GM19468 (cell line): Measurements from ENCODE around the gene TMEM138.

Experiments
- ATAC-seq: cut with Tn5 transposase; IDR thresholded peaks from one replicate; pipeline ENCODE4 v1.9.1; 2021; ENCODE audit warnings: mild to moderate bottlenecking, moderate library complexity, moderate number of reproducible peaks; ENCODE audit not compliant: unreplicated experiment; ENCODE audit errors: extremely low read depth

TMEM138 gene

DNA sequence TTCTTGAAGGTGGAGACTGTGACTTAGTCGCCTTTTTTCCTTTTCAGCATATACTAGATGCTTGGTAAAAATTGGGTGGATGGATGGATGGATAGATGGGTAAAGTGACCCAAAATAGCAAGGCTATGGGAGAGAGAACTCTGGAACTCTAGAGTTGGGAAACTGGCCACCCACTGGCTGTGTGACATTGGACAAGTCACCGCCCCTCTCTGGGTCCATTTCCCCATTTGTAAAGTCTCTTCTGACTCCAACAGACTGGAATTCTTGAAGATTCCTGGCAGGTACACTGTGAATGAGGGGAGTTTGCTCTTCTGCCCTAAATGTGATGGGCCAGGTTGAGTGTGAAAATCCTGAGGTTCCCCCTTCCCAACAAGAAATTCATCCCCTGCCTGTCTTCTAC, 21.2 kb upstream of the TMEM138 start:
- no peak for ATAC-seq

DNA sequence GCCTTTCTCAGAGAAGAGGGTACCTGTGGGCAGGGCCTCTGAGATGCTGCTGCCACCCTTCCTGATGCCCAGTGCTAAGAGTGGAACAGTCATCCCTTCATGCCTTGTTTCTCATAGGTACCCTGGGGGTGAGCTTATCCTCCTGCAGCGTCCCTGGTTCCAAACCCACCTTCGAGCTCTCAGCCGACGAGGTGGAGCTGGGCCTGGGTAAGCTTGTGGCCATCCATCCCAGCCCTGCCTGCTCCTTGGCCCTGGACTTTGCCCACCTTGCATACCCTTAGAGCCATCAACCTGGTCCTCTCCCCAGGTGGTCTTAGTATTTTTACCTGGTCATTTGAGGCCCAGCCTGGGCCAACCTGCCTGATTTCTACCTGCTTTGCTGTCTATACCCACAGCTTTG, 20.5 kb upstream of the TMEM138 start:
- ATAC-seq: no peak

DNA sequence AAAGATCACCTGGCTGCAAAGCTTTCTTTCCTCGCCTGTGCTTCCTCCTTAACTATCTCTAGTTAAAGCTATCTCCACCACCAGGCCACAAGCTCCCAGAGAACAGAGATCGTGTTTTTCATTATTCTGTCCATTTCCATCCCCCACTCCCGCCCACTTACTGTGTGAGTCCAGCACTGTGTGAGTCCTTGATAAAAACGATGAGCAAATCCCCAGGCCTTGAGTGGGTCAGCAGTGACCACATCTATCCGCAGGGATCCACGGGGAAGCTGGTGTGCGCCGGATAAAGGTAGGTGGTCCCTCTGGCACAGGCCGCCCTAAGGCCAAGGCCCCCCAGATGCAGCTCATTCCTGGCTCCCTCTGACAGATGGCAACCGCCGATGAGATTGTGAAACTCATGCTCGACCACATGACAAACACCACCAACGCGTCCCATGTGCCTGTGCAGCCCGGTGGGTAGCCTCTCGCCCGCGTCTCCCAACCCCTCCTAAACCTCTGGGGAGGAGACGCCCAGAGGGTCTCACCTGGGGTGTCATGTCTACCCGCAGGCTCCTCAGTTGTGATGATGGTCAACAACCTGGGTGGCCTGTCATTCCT, 19.9 kb upstream of the TMEM138 start:
- ATAC-seq: no peak

DNA sequence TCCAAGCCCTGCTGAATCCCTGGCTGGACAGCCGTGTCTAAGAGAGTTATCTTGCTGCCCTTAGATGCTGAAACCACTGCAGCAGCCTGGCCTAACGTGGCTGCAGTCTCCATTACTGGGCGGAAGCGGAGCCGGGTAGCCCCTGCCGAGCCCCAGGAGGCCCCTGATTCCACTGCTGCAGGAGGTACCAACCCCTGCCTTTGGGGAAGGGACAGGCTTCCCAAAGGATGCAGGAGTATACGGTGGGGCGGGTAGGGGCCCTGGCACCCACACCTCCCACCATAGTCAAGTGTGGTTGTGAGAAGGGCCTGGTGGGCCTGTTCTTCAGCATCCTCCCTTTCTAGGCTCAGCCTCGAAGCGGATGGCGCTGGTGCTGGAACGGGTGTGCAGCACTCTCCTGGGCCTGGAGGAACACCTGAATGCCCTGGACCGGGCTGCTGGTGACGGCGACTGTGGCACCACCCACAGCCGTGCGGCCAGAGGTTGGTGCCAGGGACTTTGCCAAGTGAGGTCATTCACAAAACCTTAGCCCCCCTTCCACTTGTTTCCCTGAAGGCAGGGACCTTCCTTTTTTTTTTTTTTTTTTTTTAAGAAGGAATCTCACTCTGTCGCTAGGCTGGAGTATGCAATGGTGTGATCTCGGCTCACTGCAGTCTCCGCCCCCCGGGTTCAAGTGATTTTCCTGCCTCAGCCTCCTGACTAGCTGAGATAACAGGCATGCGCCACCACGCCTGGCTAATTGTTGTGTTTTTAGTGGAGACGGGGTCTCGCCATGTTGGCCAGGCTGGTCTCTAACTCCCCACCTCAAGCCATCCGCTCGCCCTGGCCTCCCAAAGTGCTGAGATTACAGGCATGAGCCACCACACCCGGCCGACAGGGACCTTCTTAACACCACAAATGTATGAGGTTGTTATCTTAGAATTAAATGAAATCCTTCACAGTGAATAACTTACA, 18.1 kb upstream of the TMEM138 start:
- no peak for ATAC-seq

DNA sequence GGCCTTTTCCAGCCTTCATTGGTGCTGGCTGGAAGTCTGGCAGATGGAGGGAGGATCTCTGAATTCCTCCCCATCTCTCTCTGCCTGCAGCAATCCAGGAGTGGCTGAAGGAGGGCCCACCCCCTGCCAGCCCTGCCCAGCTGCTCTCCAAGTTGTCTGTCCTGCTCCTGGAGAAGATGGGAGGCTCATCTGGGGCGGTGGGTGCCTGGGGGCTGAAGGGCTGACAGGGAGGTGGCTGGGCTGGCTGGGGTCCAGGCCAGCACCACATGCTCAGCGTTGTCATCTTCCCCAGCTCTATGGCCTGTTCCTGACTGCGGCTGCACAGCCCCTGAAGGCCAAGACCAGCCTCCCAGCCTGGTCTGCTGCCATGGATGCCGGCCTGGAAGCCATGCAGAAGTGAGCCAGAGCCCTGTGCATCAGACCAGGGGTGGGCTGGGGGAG, 17.0 kb upstream of the TMEM138 start:
- no peak for ATAC-seq

DNA sequence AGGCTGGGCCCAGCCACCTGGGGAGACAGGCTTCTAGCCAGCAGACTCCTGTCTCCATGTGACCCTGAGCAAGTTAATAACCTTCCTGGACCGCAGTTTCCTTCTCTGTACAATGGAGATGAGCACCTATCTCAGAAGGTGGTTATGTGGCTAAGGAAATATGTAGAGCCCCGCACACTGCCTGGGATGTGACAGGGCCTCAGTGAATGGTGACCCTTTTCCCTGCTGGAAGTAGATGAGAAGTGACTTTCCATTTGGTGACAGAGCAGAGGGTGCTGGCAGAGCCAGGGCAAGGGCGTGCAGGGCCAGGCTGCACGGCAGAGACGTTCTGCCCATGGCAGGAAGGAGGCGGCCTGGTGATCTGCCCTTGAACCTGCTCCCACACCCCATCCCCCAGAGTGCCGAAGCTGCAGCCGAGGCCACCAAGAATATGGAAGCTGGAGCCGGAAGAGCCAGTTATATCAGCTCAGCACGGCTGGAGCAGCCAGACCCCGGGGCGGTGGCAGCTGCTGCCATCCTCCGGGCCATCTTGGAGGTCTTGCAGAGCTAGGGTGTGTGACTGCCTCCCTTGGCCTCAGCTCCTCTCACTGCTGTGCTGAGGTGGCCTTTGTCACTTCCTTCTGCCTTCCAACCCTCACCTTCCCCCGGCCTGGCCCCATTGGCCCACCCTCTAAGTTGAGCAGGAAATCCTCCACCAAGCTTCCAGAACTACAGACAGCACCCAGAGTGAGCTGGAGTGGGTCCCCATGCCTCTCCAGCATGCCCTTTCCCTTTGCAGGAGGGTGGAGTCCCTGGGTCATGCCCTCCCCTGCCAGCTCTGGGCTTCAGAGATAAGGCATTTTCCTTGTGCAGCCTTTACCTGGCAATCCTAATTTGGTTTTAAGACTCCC, 16.0 kb upstream of the TMEM138 start:
- ATAC-seq: no peak

DNA sequence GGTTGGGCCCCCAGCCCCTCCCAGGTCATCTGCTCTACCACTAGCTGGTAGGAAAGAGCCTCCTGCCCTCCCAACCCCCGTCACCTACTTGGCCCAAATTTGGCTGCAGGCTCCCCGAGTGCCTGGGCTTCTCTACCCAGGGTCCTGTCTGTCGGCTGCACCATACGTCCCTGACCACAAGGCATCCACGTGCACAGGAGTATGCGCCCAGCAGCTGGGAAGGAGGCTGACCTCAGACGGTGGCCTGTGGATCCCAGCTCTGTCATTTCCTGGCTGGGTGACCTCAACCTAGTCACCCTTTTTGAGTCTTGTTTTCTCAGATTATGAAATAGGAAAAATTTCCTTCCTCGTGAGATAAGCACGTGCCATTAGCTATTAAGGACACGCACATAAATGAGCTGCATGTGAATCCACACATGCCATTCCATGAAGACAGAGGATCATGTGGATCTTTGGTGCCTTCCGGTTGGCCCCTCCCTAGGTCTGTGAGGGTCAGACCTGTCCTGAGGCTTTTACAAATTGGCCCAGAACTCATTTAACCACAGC, 14.2 kb upstream of the TMEM138 start:
- no peak for ATAC-seq

DNA sequence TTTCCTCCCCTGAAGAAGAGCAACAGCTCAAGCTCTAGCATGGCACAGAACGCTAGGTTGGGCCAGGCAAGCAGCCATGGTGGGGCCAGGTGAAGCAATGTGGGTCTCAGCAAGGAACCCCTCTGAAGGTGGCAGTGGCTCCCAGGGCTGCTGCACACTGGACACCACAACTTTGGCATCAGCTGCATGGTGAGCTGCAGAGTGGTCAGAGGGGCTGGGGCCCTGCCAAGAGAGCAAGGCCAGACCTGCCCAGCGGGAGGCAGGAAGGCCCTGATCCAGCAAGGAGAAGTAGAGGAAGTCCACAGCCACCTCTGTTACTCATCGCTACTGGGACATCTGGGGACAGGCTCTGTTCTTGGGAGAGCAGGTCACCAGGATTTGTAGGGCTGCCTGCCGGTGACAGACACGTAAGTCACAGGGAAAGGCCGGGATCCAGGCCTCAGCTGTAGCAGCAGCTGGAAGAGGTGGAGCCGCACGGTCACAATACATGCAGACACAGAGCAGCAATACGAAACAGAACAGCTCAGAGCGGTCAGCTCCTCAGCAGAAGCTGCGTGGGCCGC, 12.9 kb upstream of the TMEM138 start:
- ATAC-seq: no peak

DNA sequence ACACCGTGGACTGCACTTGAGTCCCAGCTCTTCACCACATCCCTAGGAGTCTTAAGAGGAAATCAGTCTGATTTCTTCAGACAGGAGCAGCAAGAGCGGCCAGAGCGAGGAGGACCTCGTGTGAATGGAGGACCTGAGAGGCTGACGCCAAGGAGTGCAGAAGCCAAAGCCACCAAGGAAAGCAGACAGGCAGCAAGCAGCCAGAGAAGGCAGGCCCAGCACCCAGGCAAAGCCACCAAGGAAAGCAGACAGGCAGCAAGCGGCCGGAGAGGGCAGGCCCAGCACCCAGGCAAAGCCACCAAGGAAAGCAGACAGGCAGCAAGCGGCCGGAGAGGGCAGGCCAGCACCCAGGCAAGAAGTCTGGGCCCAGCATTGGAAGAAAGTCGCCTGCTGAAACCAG, 12.3 kb upstream of the TMEM138 start:
- ATAC-seq: no peak

DNA sequence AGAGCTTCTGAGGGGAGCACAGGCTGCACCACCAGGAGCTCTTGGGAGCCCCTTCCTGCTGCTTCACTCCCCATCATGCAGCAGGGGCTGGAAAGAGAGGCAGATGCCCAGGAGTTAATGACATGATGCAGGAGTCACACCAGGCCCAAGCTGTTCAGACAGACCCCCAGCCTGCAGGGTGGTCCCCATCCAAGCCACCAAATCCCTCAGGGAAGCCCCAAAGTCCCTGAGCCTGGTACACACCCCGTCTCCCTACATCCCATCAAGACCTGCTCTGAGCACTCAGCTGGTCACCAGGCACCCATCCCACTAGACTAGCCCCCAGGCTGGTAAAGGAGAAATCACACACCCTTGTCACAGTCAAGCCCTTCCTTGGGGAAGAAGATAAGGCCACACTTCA, 11.8 kb upstream of the TMEM138 start:
- no peak for ATAC-seq

DNA sequence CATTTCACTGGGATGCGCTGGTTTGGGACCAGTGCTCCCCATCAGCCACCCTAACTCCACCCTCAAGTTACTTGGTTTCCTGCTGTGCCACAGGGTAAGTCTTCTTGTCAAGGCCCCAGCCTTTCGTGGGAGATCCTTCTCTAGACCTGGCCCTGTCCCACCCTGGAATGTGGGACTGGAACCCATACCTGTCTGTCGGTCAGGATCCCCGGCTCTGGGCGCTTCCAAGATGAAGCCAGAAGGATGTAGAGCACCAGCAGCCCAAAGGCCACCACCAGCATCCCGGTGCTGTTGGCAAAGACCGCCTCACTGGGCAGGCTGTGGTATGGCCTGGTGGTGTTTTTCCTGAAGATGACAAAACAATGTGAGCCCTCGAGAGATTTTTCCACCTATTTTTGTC, 11.4 kb upstream of the TMEM138 start:
- no peak for ATAC-seq

DNA sequence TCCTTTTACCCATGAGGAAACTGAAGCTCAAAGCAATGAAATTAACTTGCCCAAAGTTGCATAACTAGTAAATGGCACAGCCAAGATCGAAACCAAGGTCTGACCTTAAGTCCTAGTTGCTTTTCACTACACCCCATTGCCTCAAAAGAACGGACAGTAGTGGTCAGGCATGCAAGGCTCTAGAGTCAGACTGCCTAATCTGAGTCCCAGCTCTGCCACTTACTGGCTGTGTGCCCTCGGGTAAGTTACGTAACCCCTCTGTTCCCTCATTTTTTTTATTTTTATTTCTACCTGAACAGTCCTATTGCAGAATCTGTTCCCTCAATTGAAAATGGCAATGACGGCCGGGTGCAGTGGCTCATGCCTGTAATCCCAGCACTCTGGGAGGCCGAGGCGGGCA, 10.1 kb upstream of the TMEM138 start:
- no peak for ATAC-seq

DNA sequence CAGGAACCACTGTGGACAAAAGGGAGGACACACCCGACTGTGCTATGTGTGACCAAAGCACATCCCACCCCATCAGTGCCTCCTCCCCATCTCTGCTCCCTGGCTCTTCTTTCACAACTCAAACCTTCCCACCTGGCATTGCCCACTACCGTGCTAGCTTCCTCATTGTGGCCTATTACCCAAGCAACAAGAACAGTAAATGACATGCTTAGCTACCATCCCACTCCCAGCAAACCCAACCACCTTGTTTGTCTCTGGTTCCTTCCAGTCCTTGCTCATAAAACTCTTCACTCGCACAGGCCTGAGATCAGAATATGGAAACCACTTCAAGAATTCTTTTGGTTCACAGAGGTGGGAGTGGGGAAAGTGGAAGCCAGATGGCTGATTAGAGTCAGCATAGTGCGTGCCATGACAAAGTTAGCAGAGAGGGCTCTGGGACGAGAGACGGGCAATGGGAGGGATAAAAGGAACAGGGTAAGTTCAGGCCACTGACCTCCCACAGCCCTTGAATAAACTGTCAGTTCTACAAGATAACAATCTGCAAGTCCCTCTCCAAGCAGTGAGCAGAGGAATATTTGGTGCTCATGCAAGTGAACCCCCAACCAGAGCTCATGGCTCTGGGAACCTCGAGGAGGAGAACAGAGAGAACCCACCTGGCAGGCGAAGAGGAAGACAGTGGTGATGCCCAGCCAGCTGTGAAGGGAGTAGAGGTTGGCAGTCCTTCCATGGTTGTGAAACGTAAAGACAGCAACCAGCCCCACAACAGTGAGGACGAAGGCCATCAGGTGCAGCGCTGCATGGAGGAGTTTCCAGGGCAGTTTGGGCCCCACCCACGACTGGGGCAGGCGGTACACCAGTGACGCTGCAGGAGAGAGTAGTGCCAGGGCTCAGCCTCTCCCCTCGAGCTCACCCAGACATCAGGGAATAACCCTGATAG, 8.8 kb upstream of the TMEM138 start:
- ATAC-seq: no peak

DNA sequence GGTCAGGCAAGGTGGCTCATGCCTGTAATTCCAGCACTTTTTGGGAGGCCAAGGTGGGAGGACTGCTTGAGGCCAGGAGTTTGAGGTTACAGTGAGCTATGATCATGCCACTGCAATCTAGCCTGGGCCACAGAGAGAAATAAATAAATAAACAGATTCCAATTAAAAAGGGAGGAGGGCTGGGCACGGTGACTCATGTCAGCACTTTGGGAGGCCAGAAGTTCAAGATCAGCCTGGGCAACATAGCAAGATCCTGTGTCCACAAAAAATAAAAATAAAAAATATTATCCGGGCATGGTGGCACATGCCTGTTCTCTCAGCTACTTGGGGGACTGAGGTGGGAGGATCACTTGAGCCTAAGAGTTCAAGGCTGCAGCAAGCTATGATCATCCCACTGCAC, 8.0 kb upstream of the TMEM138 start:
- no peak for ATAC-seq

DNA sequence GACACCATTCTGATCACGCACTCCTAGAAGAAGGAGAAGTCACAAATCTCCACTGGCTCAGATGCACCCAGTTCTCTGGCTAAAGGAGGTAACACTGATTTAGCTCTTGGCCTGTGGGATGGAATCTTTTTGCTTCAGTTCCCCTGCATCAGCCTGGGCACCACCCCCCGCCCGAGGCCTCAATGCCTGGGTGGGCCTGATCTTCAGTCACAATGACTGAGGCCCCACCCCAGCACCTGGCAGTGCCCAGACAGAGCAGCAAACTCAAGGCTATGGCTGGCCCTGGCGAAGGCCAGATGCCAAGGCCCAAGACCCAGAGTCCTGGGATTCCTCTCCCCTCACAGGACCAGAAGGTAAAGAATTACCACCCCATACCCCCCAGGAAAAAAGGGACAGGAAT, 5.5 kb upstream of the TMEM138 start:
- no peak for ATAC-seq

DNA sequence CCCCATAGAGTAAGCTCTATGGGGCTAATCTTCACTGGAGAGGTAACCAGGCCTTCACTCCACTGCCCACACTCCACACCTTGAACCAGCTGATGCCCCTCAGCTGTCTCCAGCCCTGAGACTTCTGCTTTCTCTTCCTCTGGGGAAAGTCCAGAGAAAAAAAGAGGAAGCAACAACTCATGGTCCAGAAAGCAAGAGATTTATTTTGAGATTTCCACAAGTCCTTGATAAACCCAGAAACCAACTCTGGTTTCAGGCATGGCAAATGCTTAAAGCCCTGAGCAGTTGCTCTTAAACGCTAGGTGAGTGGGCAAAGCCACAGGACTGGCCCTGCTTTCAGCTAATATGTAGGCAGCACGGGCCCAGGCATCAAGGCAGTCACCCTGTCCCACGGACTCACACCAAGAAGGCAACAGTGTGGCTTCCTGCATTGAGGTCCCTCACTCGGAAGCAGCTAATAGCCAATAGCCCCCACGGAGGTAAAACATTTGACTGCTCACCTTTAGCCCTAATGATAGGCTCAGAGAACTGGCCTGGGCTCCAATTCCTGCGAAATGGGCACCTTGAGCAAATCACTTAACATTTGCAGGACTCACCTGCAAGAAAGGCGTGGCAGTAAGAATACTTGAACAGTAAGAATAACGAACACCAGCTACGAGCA, 4.8 kb upstream of the TMEM138 start:
- peak; percentile 33 for ATAC-seq

DNA sequence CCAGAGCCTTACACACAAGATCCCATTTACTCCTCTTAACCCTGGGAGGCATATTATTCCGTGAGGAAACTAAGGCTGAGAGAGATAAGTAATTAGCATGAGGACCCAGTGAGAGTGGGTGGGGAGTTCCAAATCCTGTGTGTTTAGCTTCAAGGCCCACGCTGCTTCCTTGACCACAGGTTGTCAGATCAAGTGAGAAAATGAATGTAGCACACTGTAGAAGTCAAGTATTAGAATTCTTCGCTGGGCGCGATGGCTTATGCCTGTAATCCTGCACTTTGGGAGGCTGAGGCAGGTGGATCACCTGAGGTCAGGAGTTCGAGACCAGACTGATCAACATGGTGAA, 4.3 kb upstream of the TMEM138 start:
- ATAC-seq: no peak

DNA sequence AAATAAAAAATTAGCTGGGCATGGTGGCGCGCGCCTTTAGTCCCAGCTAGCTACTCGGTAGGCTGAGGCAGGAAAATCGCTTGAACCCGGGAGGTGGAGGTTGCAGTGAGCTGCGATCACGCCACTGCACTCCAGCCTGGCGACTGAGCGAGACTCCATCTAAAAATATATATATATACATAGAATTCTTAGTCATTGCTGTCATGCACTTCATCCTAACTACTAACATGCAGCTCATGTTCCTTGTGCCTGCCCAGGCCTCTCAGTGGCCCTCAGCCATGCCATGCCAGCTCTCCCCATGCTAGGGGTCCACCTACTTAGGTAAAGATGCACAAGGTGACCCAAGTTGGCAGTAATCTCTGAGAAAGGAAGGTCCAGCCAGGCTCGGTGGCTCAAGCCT, 3.6 kb upstream of the TMEM138 start:
- no peak for ATAC-seq

DNA sequence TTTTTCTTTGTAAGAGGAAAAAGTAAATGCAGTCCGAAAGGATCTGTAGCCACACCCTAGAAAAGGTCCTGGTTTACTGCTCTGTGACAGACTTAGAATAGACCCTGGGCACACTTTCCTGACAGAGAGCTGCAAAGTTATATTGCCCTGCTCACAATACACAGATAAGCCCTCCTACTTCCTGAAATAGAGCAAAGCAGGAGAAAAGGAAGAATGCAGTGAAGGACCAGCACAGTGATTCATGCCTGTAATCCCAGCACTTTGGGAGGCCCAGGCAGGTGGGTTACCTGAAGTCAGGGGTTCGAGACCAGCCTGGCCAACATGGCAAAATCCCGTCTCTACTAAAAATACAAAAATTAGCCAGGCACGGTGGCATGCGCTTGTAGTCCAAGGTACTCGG, 2.7 kb upstream of the TMEM138 start:
- ATAC-seq: no peak
